Neuronal stem cell (in vitro differentiated cells): ENCODE data around the gene C2CD3.

Experiments
- DNase-seq: peaks from one replicate; pipeline ENCODE4 v3.0.0-alpha.2; 2013; ENCODE audit warnings: low spot score
- H2AFZ ChIP-seq: one replicate; pipeline ENCODE4 v1.6.1; 2013; ENCODE audit warnings: mild to moderate bottlenecking, low read length, inconsistent platforms
- H2AK5ac ChIP-seq: 2 replicates; pipeline ENCODE4 v1.6.1; 2013; ENCODE audit warnings: low read depth, mild to moderate bottlenecking, inconsistent platforms, low read length, moderate library complexity, mixed read lengths
- H2BK120ac ChIP-seq: 2 replicates; pipeline ENCODE4 v1.6.1; 2013; ENCODE audit warnings: low read depth, mild to moderate bottlenecking, inconsistent platforms, low read length, moderate library complexity, mixed read lengths
- H2BK12ac ChIP-seq: one replicate; pipeline ENCODE4 v1.6.1; 2013; ENCODE audit warnings: low read length, inconsistent platforms
- H2BK15ac ChIP-seq: 2 replicates; pipeline ENCODE4 v1.6.1; 2013; ENCODE audit warnings: mild to moderate bottlenecking, low read length, inconsistent platforms, mixed read lengths
- H2BK5ac ChIP-seq: one replicate; pipeline ENCODE4 v1.6.1; 2013; ENCODE audit warnings: inconsistent platforms, mild to moderate bottlenecking, low read length, moderate library complexity
- H3K14ac ChIP-seq: one replicate; pipeline ENCODE4 v1.6.1; 2013; ENCODE audit warnings: low read length, inconsistent platforms
- H3K18ac ChIP-seq: 2 replicates; pipeline ENCODE4 v1.6.1; 2013; ENCODE audit warnings: low read length, inconsistent platforms
- H3K23ac ChIP-seq: 2 replicates; pipeline ENCODE4 v1.6.1; 2013; ENCODE audit warnings: low read depth, mild to moderate bottlenecking, mixed read lengths, low read length, inconsistent platforms; ENCODE audit not compliant: poor library complexity
- H3K27ac ChIP-seq: replicated peaks from 3 replicates; pipeline ENCODE4 v1.5.1; 2013; ENCODE audit warnings: low read length, inconsistent platforms
- H3K27me3 ChIP-seq, 3 experiments: 2 replicates each; pipeline ENCODE4 v1.6.1; 2013; ENCODE audit warnings: low read length in 3 of 3, mild to moderate bottlenecking in 2 of 3, inconsistent platforms in 1 of 3, low read depth in 1 of 3, mixed read lengths in 1 of 3, moderate library complexity in 1 of 3; ENCODE audit not compliant: control insufficient read depth in 3 of 3, insufficient read depth in 3 of 3
- H3K36me3 ChIP-seq, 2 donors: replicated peaks in 1 of 2; 2 replicates each; pipeline ENCODE4 v1.6.1; 2013; ENCODE audit warnings: low read length in 2 of 2; ENCODE audit not compliant: control insufficient read depth in 2 of 2, insufficient read depth in 2 of 2
- H3K4ac ChIP-seq: 2 replicates; pipeline ENCODE4 v1.6.1; 2013; ENCODE audit warnings: inconsistent platforms, mild to moderate bottlenecking, low read length, moderate library complexity
- H3K4me1 ChIP-seq, 2 donors: 1 replicate in 1 of 2; 2 replicates in 1 of 2; pipeline ENCODE4 v1.6.1; 2013; ENCODE audit warnings: low read length in 2 of 2, low read depth in 1 of 2; ENCODE audit not compliant: control insufficient read depth in 2 of 2, insufficient read depth in 1 of 2
- H3K4me2 ChIP-seq: one replicate; pipeline ENCODE4 v1.6.1; 2013; ENCODE audit warnings: mild to moderate bottlenecking, low read length, inconsistent platforms; ENCODE audit not compliant: insufficient read depth, poor library complexity, severe bottlenecking
- H3K4me3 ChIP-seq, 2 donors: 2 replicates each; pipeline ENCODE4 v1.5.1; 2013; ENCODE audit warnings: low read length in 2 of 2, mild to moderate bottlenecking in 2 of 2, inconsistent platforms in 1 of 2, moderate library complexity in 1 of 2
- H3K79me1 ChIP-seq: one replicate; pipeline ENCODE4 v1.6.1; 2013; ENCODE audit warnings: low read depth, mild to moderate bottlenecking, inconsistent platforms, low read length, moderate library complexity
- H3K9ac ChIP-seq: one replicate; pipeline ENCODE4 v1.6.1; 2013; ENCODE audit warnings: mild to moderate bottlenecking, low read depth, low read length, inconsistent platforms; ENCODE audit not compliant: poor library complexity
- H3K9me3 ChIP-seq, 2 donors: replicated peaks in 1 of 2; 2 replicates each; pipeline versions ENCODE3 to v1.6.1; 2013; ENCODE audit warnings: low read length in 2 of 2, mild to moderate bottlenecking in 2 of 2, inconsistent platforms in 1 of 2, low read depth in 1 of 2, mixed read lengths in 1 of 2, moderate library complexity in 1 of 2; ENCODE audit not compliant: control insufficient read depth in 2 of 2, insufficient read depth in 1 of 2
- H4K8ac ChIP-seq: one replicate; pipeline ENCODE4 v1.6.1; 2013; ENCODE audit warnings: low read depth, mild to moderate bottlenecking, inconsistent platforms, low read length, moderate library complexity
- H4K91ac ChIP-seq: one replicate; pipeline ENCODE4 v1.6.1; 2013; ENCODE audit warnings: low read length, low read depth, mild to moderate bottlenecking, inconsistent platforms; ENCODE audit not compliant: poor library complexity
- WGBS, 2 donors: extraction: QIAGEN DNeasy Blood & Tissue Kit; methylation state at CpG; one replicate each; pipeline ENCODE4 v1.1.7; 2013; ENCODE audit warnings: missing lambda C conversion rate in 2 of 2, mixed read lengths in 1 of 2; ENCODE audit not compliant: insufficient read length in 2 of 2, insufficient replicate concordance in 1 of 2; ENCODE audit errors: extremely low coverage in 2 of 2; 5-methylcytosine and 5-hydroxymethylcytosine counted together

C2CD3 gene

GRCh38 chr11:74171997-74172396 lies 1.2 kb upstream of the C2CD3 start:
- Histone ChIP-seq H3K4me1 (peaks cover 4 to 7% of the 10 kb centered on the region in 2 donors), H4K91ac (no peak overlapping the region), H3K14ac (no peak overlapping the region), H2AFZ (peak overlapping the region; percentile 95), H3K18ac (no peak overlapping the region), H2BK15ac (no peak overlapping the region), H4K8ac (no peak overlapping the region), H3K27ac (no peak overlapping the region), H3K4me3 (peak overlapping the region; percentile 93 to 94), H2AK5ac (no peak overlapping the region), H2BK5ac (no peak overlapping the region), H3K36me3 (peaks cover 3 to 45% of the 10 kb centered on the region in 2 donors), H3K4ac (no peak overlapping the region), H3K23ac (no peak overlapping the region), H3K9ac (no peak overlapping the region), H2BK120ac (no peak overlapping the region), H3K27me3 (peaks cover 0 to 2% (median 0%) of the 10 kb centered on the region in 3 experiments), H3K79me1 (peaks cover 3% of the 10 kb centered on the region), H3K4me2 (peak overlapping the region; percentile 61), H3K9me3 (no peaks in the 10 kb centered on the region), H2BK12ac (no peak overlapping the region)
- DNase-seq: no peak
- no CpG with 5 or more reads among the region's 5 CpGs for whole genome bisulfite sequencing, 2 donors

GRCh38 chr11:74171630-74171968 lies 797 bp upstream of the C2CD3 start:
- Histone ChIP-seq H3K4me3 (peak overlapping the region; percentile 93 to 94), H3K9me3 (no peaks in the 10 kb centered on the region), H2AK5ac (no peak overlapping the region), H3K4me1 (peaks cover 4 to 7% of the 10 kb centered on the region in 2 donors), H3K23ac (no peak overlapping the region), H3K14ac (no peak overlapping the region), H3K27me3 (peaks cover 0 to 2% (median 0%) of the 10 kb centered on the region in 3 experiments), H4K8ac (no peak overlapping the region), H3K9ac (peak overlapping the region; percentile 98), H2AFZ (peak overlapping the region; percentile 95), H3K18ac (no peak overlapping the region), H2BK15ac (peak overlapping the region; percentile 93), H3K27ac (peak overlapping the region; percentile 71), H3K36me3 (peaks cover 6 to 47% of the 10 kb centered on the region in 2 donors), H2BK12ac (no peak overlapping the region), H3K4me2 (peak overlapping the region; percentile 61), H4K91ac (no peak overlapping the region), H3K79me1 (peaks cover 3% of the 10 kb centered on the region), H2BK5ac (peak overlapping the region; percentile 87), H3K4ac (no peak overlapping the region), H2BK120ac (no peak overlapping the region)
- WGBS, 2 donors: no CpG with 5 or more reads among the region's 5 CpGs
- DNase-seq: no peak

DNA sequence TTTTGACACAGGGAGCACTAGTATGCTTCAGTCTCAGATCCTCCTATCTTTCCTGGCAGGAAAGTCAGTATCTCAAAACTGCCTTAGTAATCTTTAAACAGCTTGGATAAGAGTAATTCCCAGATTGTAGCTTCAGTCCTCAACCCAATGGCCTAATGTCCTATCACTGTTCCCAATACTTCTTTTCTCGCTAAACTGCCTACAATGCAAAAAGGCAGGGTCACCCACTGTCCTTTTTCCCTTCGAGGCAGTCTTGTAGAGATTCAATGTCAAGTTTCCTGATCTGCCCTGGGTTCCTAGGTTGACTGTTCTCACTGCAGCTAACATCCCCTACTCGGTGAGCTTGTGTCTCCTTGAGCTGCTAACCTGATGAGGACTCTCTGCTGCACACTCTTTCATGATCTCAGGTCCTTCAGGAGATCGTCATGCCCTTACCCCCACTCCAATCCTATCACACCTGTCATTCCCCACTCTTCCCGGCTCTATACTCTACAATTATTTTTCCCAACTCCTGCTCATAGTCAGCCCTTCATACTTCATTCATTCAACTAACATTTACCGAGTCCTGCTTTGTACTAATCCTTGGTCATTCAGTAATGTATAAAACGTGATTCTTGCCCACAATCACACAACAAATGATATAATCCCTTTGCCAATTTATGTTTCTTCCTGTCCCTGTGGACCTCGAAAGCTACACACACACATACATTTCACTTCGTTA lies 904 bp downstream of the C2CD3 start:
- peaks cover 6 to 49% of the 10 kb centered on the region in 2 donors for H3K36me3 ChIP-seq
- peaks cover 3% of the 10 kb centered on the region for H3K79me1 ChIP-seq
- no peak overlapping the region for H4K8ac ChIP-seq
- no peak overlapping the region for H2BK15ac ChIP-seq
- DNase-seq: no peak
- H3K9ac ChIP-seq: peak overlapping the region; percentile 65
- 100% methylated on average over 1 of the region's 9 CpGs; no CpG with 5 or more reads in 1 of the 2 donors for WGBS, 2 donors
- no peak overlapping the region for H2AK5ac ChIP-seq
- no peak overlapping the region for H2BK5ac ChIP-seq
- no peaks in the 10 kb centered on the region for H3K9me3 ChIP-seq
- H2BK120ac ChIP-seq: no peak overlapping the region
- H3K27me3 ChIP-seq: peaks cover 0 to 2% (median 0%) of the 10 kb centered on the region in 3 experiments
- H2AFZ ChIP-seq: peak overlapping the region; percentile 89
- H3K4me3 ChIP-seq: peak overlapping the region; percentile 56 to 91
- peak overlapping the region; percentile 86 for H3K27ac ChIP-seq
- H3K23ac ChIP-seq: no peak overlapping the region
- no peak overlapping the region for H3K18ac ChIP-seq
- H2BK12ac ChIP-seq: no peak overlapping the region
- no peak overlapping the region for H3K4ac ChIP-seq
- H3K4me1 ChIP-seq: peaks cover 4 to 7% of the 10 kb centered on the region in 2 donors
- H3K4me2 ChIP-seq: peak overlapping the region; percentile 63
- H4K91ac ChIP-seq: no peak overlapping the region
- H3K14ac ChIP-seq: no peak overlapping the region

DNA sequence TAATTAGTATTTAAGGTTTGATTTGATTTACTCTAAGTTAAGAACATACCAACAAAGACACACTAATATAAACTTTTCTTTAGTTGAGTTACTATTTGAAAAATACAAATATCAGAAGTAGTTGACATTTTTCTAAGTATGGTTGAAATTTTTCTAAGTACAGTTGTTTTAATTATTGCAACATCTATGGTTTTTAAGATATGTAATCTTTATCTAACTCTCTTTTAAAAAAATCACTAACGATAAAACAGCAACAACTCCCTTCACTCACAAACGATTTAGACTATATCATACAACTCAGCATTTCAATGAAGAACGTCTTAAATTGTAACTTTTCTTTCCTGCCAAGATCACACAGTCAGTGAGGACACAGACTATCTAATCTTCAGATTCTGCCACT lies 2.0 kb downstream of the C2CD3 start:
- Histone ChIP-seq H3K9me3 (no peaks in the 10 kb centered on the region), H3K23ac (no peak overlapping the region), H2BK120ac (no peak overlapping the region), H3K27me3 (peaks cover 0 to 2% (median 0%) of the 10 kb centered on the region in 3 experiments), H3K4ac (no peak overlapping the region), H2AK5ac (no peak overlapping the region), H3K4me3 (peak overlapping the region in 1 of 2 donors; percentile 56), H3K36me3 (peaks cover 10 to 49% of the 10 kb centered on the region in 2 donors), H3K9ac (no peak overlapping the region), H3K4me2 (no peak overlapping the region), H2AFZ (no peak overlapping the region), H3K27ac (no peak overlapping the region), H2BK5ac (no peak overlapping the region), H4K8ac (no peak overlapping the region), H3K18ac (no peak overlapping the region), H3K4me1 (peaks cover 4 to 7% of the 10 kb centered on the region in 2 donors), H2BK12ac (no peak overlapping the region), H2BK15ac (no peak overlapping the region), H4K91ac (no peak overlapping the region), H3K79me1 (peaks cover 3% of the 10 kb centered on the region), H3K14ac (no peak overlapping the region)
- DNase-seq: no peak
- 100% methylated on average over 2 of the region's 3 CpGs; no CpG with 5 or more reads in 1 of the 2 donors for WGBS, 2 donors
